Measurements from ENCODE around the gene POLR3H.

Gene POLR3H

DNA sequence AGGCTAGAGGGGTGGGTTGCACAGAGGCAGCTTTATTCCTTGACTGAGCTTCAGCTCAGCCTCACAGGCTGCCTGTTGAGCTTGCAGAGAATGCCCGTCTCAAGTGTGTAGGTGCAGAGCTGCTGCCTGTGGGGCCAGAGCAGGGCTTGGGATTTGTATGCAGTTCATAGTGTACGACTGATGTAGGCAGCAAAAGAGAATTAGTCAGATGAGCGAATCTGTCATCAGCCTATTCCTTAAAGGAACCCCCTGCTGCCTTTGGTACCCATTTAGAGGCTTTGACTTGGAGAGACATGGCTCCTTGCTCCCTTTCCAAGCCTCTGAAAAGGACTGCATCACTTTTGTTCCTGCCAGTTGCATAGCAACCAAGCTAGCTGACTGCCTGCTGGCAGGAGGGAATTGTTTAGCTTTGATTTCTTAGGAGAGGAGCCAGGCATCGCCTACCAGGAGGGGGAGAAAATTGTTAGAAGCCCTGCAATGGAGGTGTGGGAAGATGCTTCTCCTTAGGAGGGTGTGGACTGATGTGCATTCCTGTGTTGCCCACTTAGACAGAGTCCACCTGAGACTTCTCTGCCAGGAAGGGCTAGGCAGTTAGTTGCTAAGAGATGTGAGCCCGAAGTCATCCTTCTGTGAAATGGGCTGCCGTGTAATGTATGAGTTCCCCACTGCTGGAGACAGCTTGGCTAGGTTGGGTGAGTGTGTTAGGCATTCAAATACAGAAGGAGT, 64.4 kb downstream of the POLR3H start:
- TF ChIP-seq CTCF (IDR thresholded peaks at IDR 0.05; ENCODE audit: control insufficient read depth, extremely low read depth, insufficient read depth), result no peak
- DNase-seq (ENCODE audit: low read depth), result no peak
- no peak overlapping the region for H3K4me3 ChIP-seq (ENCODE audit: low read depth, low read length)

- DNase-seq (ENCODE audit: low read depth), result no peak
- H3K4me3 ChIP-seq (ENCODE audit: low read depth, low read length), result no peak overlapping the region
- TF ChIP-seq CTCF (IDR thresholded peaks at IDR 0.05; ENCODE audit: control insufficient read depth, extremely low read depth, insufficient read depth), result no peak
Measured at GRCh38 chr22:41478891-41479521, 65.3 kb downstream of the POLR3H start.

DNA sequence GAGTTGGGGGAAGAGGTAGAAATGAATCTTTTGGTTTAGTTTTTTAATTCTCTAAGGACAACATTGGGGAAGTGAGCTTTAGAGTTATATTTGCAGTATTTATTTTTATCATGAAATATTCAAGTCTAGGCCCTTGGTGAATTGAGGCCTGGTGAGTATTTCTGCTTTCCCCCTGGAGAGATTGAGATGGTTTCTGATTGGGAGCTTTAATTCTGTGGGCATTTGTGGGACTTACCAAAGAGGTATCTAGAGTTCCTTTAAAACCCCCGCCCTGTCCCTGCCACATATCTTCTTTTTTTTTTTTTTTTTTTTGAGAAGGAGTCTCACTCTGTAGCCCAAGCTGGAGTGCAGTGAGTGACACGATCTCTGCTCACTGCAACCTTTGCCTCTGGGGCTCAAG, 65.8 kb downstream of the POLR3H start:
- no peak for DNase-seq (ENCODE audit: low read depth)
- TF ChIP-seq CTCF (IDR thresholded peaks at IDR 0.05; ENCODE audit: control insufficient read depth, extremely low read depth, insufficient read depth), result no peak
- no peak overlapping the region for H3K4me3 ChIP-seq (ENCODE audit: low read depth, low read length)
